Uterus (tissue), 2 donors: Measurements from ENCODE around the gene SSTR4.

ENCODE experiments used
- CTCF ChIP-seq, 4 experiments: fragments of 200-600 bp in 2 of 4; fragments of 450-650 bp in 2 of 4; sonication (generic) in 2 of 4; IDR thresholded peaks; one replicate each; pipeline ENCODE4 v1.5.1; 2016 to 2019; ENCODE audit warnings: antibody characterized with exemption in 4 of 4, mild to moderate bottlenecking in 2 of 4, moderate library complexity in 1 of 4
- POLR2A ChIP-seq, 2 donors: fragments of 450-650 bp; IDR thresholded peaks; one replicate each; pipeline ENCODE4 v1.6.1; 2016; ENCODE audit warnings: antibody characterized with exemption in 2 of 2, mild to moderate bottlenecking in 1 of 2, moderate library complexity in 1 of 2

GRCh38 chr20:23079016-23079351 is 43.9 kb downstream of the SSTR4 start:
- no peak for TF ChIP-seq CTCF (IDR thresholded peaks at IDR 0.05)
- TF ChIP-seq POLR2A (IDR thresholded peaks at IDR 0.05) = no peak
